Stimulated activated CD8-positive, alpha-beta memory T cell treated with anti-CD3 and anti-CD28 coated beads, Interleukin-4, amount 100 ng/mL, for 1 hour (primary cell): Measurements from ENCODE around the gene PLA2G4B.

Source experiments
- DNase-seq, 2 donors: peaks; one replicate each; pipeline ENCODE4 v3.0.0-alpha.2; 2020; ENCODE audit warnings: low read depth in 2 of 2, low spot score in 1 of 2

PLA2G4B gene

GRCh38 chr15:41850482-41851166 lies 12.0 kb downstream of the PLA2G4B start:
- no peak for DNase-seq

GRCh38 chr15:41851167-41851523 lies 12.5 kb downstream of the PLA2G4B start:
- no peak for DNase-seq

- DNase-seq: no peak
These were observed 13.2 kb downstream of the PLA2G4B start for GRCh38 chr15:41851755-41852370.

- no peak for DNase-seq
These were observed 14.3 kb downstream of the PLA2G4B start for GRCh38 chr15:41852736-41853590.

GRCh38 chr15:41853831-41854230 lies 15.2 kb downstream of the PLA2G4B start:
- no peak for DNase-seq

GRCh38 chr15:41854443-41854842 lies 15.8 kb downstream of the PLA2G4B start:
- DNase-seq: no peak

GRCh38 chr15:41855261-41855961 lies 16.8 kb downstream of the PLA2G4B start:
- no peak for DNase-seq

GRCh38 chr15:41856262-41856661 lies 17.6 kb downstream of the PLA2G4B start:
- DNase-seq: no peak

GRCh38 chr15:41856716-41857115 lies 18.1 kb downstream of the PLA2G4B start:
- DNase-seq: no peak

- DNase-seq: no peak
These were observed 18.7 kb downstream of the PLA2G4B start for GRCh38 chr15:41857316-41857715.

GRCh38 chr15:41858756-41859155 lies 20.1 kb downstream of the PLA2G4B start:
- no peak for DNase-seq

- no peak for DNase-seq
These were observed 21.6 kb downstream of the PLA2G4B start for GRCh38 chr15:41860049-41860828.

GRCh38 chr15:41861736-41862356 lies 23.2 kb downstream of the PLA2G4B start:
- DNase-seq: no peak

GRCh38 chr15:41862515-41863116 lies 24.0 kb downstream of the PLA2G4B start:
- no peak for DNase-seq

GRCh38 chr15:41865490-41866055 lies 26.9 kb downstream of the PLA2G4B start:
- no peak for DNase-seq

GRCh38 chr15:41866263-41866703 lies 27.6 kb downstream of the PLA2G4B start:
- DNase-seq: no peak

GRCh38 chr15:41866872-41867579 lies 28.4 kb downstream of the PLA2G4B start:
- no peak for DNase-seq

- DNase-seq: no peak
These were observed 29.7 kb downstream of the PLA2G4B start for GRCh38 chr15:41868321-41868720.
